ENCODE results near the gene SYT2. TPM values are rescaled to one million over a fixed set of nuclear protein-coding genes. Genes with fewer than 3 reads are reported as not detected.

Gene SYT2
- total and polyA plus RNA-seq, 7 donors = 0.10 to 0.16 TPM; not detected in 5

- H3K27ac ChIP-seq = peak overlapping the region; percentile 23 to 94 (median 88)
- H3K9me3 ChIP-seq = no peaks in the 10 kb centered on the region
- H3K4me3 ChIP-seq = no peak overlapping the region
- intact Hi-C loops (cut with DNase I) = no loop called here
- H3K36me3 ChIP-seq = peaks cover 0 to 4% (median 2%) of the 10 kb centered on the region in 4 donors
- no peak for DNase-seq
- TF ChIP-seq POLR2A (IDR thresholded peaks at IDR 0.05) (no peak), POLR2AphosphoS5 (IDR thresholded peaks at IDR 0.05) (no peak), EP300 (IDR thresholded peaks at IDR 0.05) (no peak), CTCF (IDR thresholded peaks at IDR 0.05) (no peak)
- WGBS, 2 donors = 86 to 88% methylated on average over 7 of the region's 7 CpGs
- H3K27me3 ChIP-seq = no peaks in the 10 kb centered on the region
- peaks cover 0 to 41% (median 35%) of the 10 kb centered on the region in 4 donors for H3K4me1 ChIP-seq
Observed at GRCh38 chr1:202592146-202592545, 118.1 kb downstream of the SYT2 start.

- Histone ChIP-seq H3K4me3 (no peak overlapping the region), H3K27ac (peak overlapping the region; percentile 86 to 94 (median 88)), H3K4me1 (peaks cover 0 to 48% (median 41%) of the 10 kb centered on the region in 4 donors), H3K9me3 (no peaks in the 10 kb centered on the region), H3K36me3 (peaks cover 0 to 2% (median 0%) of the 10 kb centered on the region in 4 donors), H3K27me3 (no peaks in the 10 kb centered on the region)
- intact Hi-C loops (cut with DNase I) = no loop called here
- 93 to 97% methylated on average over 7 of the region's 7 CpGs for WGBS, 2 donors
- TF ChIP-seq POLR2A (IDR thresholded peaks at IDR 0.05) = no peak
- TF ChIP-seq CTCF (IDR thresholded peaks at IDR 0.05) = no peak
- no peak for TF ChIP-seq POLR2AphosphoS5 (IDR thresholded peaks at IDR 0.05)
- TF ChIP-seq EP300 (IDR thresholded peaks at IDR 0.05) = no peak
- no peak for DNase-seq
Observed at GRCh38 chr1:202591515-202591914, 118.7 kb downstream of the SYT2 start.

GRCh38 chr1:202590975-202591411 lies 119.3 kb downstream of the SYT2 start:
- intact Hi-C loops (cut with DNase I) = no loop called here
- peaks cover 0 to 53% (median 47%) of the 10 kb centered on the region in 4 donors for H3K4me1 ChIP-seq
- 87 to 88% methylated on average over 5 of the region's 5 CpGs for WGBS, 2 donors

GRCh38 chr1:202590126-202590525 lies 120.1 kb downstream of the SYT2 start:
- WGBS, 2 donors = 90 to 92% methylated on average over 4 of the region's 4 CpGs
- Histone ChIP-seq H3K27ac (peak overlapping the region; percentile 86 to 94 (median 88)), H3K4me3 (no peak overlapping the region), H3K4me1 (peaks cover 0 to 62% (median 55%) of the 10 kb centered on the region in 4 donors), H3K36me3 (peaks cover 0 to 1% (median 0%) of the 10 kb centered on the region in 4 donors), H3K9me3 (no peaks in the 10 kb centered on the region), H3K27me3 (no peaks in the 10 kb centered on the region)
- no peak for DNase-seq
- intact Hi-C loops (cut with DNase I) = no loop called here
- peak in 2 of 4 donors; percentile 45 to 58 for TF ChIP-seq POLR2AphosphoS5 (IDR thresholded peaks at IDR 0.05)
- TF ChIP-seq POLR2A (IDR thresholded peaks at IDR 0.05) = no peak

More at GRCh38 chr1:202590975-202591411, 119.3 kb downstream of the SYT2 start:
- TF ChIP-seq EP300 (IDR thresholded peaks at IDR 0.05) (no peak), CTCF (IDR thresholded peaks at IDR 0.05) (no peak), POLR2AphosphoS5 (IDR thresholded peaks at IDR 0.05) (peak in 2 of 4 donors; percentile 52 to 67)
- Histone ChIP-seq H3K27me3 (no peaks in the 10 kb centered on the region), H3K9me3 (no peaks in the 10 kb centered on the region), H3K36me3 (no peaks in the 10 kb centered on the region), H3K4me3 (no peak overlapping the region), H3K27ac (peak overlapping the region; percentile 86 to 94 (median 88))
- DNase-seq = no peak

GRCh38 chr1:202589190-202589930 lies 120.9 kb downstream of the SYT2 start:
- H3K4me3 ChIP-seq = no peak overlapping the region
- DNase-seq = peak; percentile 97
- WGBS, 2 donors = 75 to 85% methylated on average over 8 of the region's 8 CpGs

More at GRCh38 chr1:202589190-202589930, 120.9 kb downstream of the SYT2 start:
- H3K27ac ChIP-seq = peak overlapping the region; percentile 86 to 94 (median 88)
- intact Hi-C loops (cut with DNase I) = no loop called here
- peak; percentile 77 to 94 (median 92) for TF ChIP-seq POLR2AphosphoS5 (IDR thresholded peaks at IDR 0.05)
- peak in 3 of 4 donors; percentile 66 to 91 (median 68) for TF ChIP-seq EP300 (IDR thresholded peaks at IDR 0.05)
- no peak for TF ChIP-seq POLR2A (IDR thresholded peaks at IDR 0.05)
- TF ChIP-seq CTCF (IDR thresholded peaks at IDR 0.05) = no peak
- peaks cover 0 to 9% (median 0%) of the 10 kb centered on the region in 4 donors for H3K36me3 ChIP-seq
- no peaks in the 10 kb centered on the region for H3K9me3 ChIP-seq
- peaks cover 0 to 69% (median 63%) of the 10 kb centered on the region in 4 donors for H3K4me1 ChIP-seq
- no peaks in the 10 kb centered on the region for H3K27me3 ChIP-seq
